GM18508 (cell line): ENCODE measurements around the gene SPINDOC.

Experiments
- ATAC-seq: cut with Tn5 transposase; IDR thresholded peaks from one replicate; pipeline ENCODE4 v1.9.1; 2021; ENCODE audit warnings: moderate number of reproducible peaks; ENCODE audit not compliant: insufficient read depth, unreplicated experiment

Gene SPINDOC

GRCh38 chr11:63829823-63830489 lies 16.7 kb downstream of the SPINDOC start:
- no peak for ATAC-seq

GRCh38 chr11:63831326-63831725 lies 18.1 kb downstream of the SPINDOC start:
- ATAC-seq: no peak

DNA sequence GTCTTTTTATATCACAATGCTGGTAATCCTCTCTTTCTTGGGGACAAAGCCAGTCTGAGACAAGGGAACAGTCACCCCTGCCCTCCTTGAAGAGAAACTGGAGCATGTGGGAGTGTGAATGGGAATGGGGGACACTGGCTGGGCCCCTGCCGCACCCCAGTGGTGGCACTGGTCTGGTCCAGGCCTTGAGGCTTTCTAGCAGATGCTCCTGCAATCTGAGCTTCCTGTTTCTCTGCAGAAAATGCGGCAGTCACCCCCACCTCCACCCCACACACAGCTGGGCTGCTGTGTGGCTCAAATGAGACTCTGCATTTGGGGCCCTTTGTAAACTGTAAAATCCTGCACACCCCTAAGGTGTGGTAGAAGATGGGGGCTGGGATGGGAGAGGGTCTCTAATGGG lies 19.1 kb downstream of the SPINDOC start:
- ATAC-seq: no peak

DNA sequence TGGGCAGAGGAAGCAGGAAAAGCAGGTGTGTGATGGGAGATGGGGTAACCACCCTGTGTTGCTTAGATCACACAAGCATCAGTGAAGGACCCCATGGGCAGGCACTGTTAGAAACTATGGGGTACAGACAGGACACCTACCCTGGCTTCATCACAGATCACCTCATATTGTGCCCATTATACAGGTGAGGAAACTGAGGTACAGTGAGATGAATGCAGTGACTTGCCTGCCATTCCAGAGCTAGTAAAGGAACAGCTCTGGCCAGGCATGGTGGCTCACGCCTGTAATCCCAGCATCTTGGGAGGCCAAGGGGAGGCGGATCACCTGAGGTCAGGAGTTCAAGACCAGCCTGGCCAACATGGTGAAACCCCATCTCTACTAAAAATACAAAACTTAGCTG lies 19.8 kb downstream of the SPINDOC start:
- no peak for ATAC-seq

GRCh38 chr11:63834535-63835157 lies 21.4 kb downstream of the SPINDOC start:
- no peak for ATAC-seq

GRCh38 chr11:63835158-63835545 lies 21.9 kb downstream of the SPINDOC start:
- no peak for ATAC-seq

DNA sequence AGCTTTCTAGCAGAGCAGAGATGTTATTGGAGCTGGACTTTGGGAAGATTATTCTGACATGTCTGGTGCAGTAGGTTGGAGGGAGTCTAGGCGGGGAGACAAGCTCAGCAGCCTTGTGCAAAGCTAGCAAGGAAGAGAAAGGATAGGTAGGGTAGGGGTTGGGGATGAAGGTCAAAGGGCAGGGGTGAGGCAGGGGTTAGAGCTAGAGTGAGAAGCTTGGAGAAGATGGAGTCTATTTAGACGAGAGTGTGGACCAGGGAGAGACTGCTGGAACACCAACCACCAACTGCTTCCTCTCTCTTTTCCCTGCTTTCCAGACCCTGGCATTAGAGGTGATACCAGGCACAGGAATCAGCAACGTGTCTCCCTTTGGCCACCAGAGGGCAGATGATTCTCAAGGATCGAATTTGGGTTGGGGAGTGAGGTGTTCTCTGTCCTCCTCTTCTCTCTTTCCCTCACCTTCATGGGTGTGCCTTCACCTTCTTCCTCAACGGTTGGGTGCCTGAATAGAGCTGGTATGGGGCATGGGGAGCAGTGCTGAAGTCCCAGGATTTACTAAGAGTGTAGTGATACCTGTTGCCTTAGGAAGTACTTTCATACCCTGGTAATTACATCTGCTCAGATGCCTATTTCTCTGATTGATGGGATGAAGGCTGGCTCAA lies 23.9 kb downstream of the SPINDOC start:
- no peak for ATAC-seq

- no peak for ATAC-seq
Measured at GRCh38 chr11:63837739-63838138, 24.5 kb downstream of the SPINDOC start.

- ATAC-seq: peak; percentile 40
Measured at GRCh38 chr11:63838150-63838677, 25.0 kb downstream of the SPINDOC start.

- ATAC-seq: peak; percentile 45
Measured at GRCh38 chr11:63838678-63839507, 25.6 kb downstream of the SPINDOC start, which contains the start of gene MARK2. TSS of gene MARK2 (plus strand) at chr11:63839110. CDS start at chr11:63839507, 397 bp downstream.

- peak; percentile 1 for ATAC-seq
Measured at GRCh38 chr11:63839508-63840355, 26.5 kb downstream of the SPINDOC start.

GRCh38 chr11:63840356-63841060 lies 27.3 kb downstream of the SPINDOC start:
- no peak for ATAC-seq

GRCh38 chr11:63841554-63841953 lies 28.3 kb downstream of the SPINDOC start:
- no peak for ATAC-seq

DNA sequence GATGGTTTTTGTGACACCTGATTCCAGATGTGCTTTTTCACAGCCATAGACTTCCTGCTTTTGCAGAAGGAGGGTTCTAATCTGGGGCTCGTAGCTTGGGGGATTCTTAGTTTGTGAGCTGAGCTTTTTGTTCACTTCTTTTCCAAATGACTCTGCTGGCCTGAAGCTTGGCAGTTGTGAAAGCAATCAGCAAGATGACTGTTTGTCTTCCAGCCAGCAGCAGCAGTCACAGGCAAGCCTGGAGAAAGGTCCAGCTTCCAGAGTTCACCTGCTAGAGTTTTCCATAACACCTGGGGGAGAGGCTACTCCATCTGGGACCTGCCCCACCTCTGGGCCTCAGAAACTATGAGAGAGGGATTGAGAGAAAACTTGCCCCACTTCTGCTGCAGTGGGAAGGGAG lies 29.8 kb downstream of the SPINDOC start:
- ATAC-seq: no peak

- no peak for ATAC-seq
Measured at GRCh38 chr11:63844836-63845235, 31.6 kb downstream of the SPINDOC start.

DNA sequence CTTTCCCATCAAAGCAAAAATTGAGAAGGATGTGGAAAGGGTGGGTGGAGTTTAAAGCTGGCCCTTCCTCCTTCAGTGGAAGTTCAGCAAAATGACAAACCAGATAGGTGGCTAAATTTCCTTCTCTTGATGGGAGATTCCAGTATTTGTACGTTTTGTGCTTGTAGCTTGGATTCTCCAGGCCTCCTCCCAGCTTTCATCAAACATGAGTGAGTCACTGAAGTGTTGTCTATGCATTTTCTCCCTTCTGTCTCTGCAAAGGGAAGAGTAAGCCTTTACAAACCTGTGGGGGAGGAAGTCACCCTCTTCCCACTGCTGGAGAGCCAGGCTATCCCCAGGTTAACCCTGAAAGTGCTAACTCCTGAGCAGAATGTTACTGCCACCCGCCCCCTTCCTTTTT lies 32.0 kb downstream of the SPINDOC start:
- ATAC-seq: no peak

- no peak for ATAC-seq
Measured at GRCh38 chr11:63845911-63846310, 32.7 kb downstream of the SPINDOC start.

GRCh38 chr11:63846897-63847296 lies 33.6 kb downstream of the SPINDOC start:
- ATAC-seq: no peak

- no peak for ATAC-seq
Measured at GRCh38 chr11:63847363-63847762, 34.1 kb downstream of the SPINDOC start.
